NCI-H146 (cell line): ENCODE measurements around the gene SLC12A3.
"Not testable (repeated sequence)": the region's sequence is repeated elsewhere in the genome, so short reads cannot be mapped to it uniquely, and the experiment has no call there.

Experiments
- DNase-seq: peaks from one replicate; lab custom pipeline; 2025; lab: John Stamatoyannopoulos, UW

Gene SLC12A3

GRCh38 chr16:56870276-56870888 is 5.4 kb downstream of the SLC12A3 start:
- DNase-seq = no peak

GRCh38 chr16:56871172-56871593 is 6.2 kb downstream of the SLC12A3 start:
- DNase-seq = no peak

- no peak for DNase-seq
Observed at GRCh38 chr16:56872863-56873391, 7.9 kb downstream of the SLC12A3 start.

GRCh38 chr16:56874800-56875199 is 9.8 kb downstream of the SLC12A3 start:
- DNase-seq = no peak

DNA sequence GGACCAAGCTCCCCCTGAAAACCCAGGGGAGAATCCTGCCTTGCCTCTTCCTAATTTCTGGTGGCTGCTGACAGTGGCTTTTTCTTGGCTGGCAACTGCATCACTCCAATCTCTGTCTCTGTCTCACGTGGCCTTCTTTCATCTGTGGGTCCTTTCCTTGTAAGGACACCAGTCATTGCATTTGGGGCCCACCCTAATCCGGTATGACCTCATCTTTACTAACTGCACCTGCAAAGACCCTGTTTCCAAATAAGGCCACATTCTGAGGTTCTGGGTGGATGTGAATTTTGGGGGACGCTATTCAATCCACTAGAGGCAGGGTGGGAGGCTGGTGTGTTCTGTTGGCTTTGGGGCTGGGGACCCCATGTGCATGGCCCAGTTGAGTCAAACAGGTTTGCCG is 11.0 kb downstream of the SLC12A3 start:
- DNase-seq = no peak

DNA sequence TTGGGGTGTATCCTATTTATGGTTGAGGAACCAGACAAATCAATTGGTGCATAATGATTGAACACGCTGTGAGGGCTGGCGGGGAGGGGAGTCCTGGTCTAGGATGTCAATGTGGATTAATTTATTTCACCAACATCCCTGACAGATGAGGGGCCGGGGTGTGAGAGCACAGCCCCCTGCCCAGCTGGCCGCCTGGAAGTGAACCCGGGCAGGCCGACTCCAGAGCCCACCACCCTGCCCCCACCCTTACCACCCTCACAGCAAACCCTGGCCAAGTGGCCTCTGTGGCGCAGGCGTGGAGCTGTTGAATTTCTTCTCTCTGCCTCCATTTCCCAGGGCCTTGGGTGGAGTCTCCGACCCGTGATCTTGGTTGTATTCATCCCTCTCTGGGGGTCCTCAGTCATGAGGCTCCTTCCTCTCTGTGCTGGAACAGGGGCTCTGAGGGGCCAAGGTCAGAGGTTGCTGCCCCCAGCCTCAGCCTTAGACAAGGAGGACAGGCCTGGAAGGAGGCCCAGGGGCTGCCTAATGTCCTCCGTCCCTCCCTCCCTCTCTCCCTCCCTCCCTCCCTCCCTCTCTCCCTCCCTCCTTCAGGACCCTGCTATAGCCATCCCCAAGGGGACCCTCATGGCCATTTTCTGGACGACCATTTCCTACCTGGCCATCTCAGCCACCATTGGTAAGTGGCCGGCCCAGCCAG is 12.6 kb downstream of the SLC12A3 start:
- DNase-seq = no peak

DNA sequence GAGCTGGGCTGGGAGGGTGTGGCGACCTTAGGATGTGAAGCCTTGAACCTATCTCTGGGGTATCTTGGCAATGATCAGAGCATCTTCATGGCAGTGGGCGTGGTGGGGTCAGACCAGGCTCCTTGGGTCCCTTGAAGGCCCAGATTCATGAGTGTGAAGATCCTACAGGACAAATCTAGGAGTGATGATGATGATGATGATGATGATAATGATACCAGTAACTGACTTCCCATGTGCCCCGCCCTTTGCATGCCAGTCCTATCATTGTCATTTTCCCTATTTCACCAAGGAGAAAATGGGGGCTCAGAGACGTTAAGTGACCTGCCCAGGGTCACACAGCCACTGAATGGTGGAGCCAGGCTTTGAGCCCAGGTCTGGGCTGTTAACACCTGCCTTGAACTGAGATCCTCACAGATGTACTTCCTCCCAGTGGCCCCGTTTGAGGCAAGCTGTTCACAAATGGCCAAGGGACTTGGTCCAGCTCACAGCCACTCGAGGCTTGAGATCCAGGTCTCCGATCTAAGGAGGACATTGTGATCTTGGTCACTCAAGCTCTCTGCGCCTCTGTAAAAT is 13.4 kb downstream of the SLC12A3 start:
- DNase-seq = no peak

- no peak for DNase-seq
Observed at GRCh38 chr16:56879276-56879675, 14.3 kb downstream of the SLC12A3 start.

DNA sequence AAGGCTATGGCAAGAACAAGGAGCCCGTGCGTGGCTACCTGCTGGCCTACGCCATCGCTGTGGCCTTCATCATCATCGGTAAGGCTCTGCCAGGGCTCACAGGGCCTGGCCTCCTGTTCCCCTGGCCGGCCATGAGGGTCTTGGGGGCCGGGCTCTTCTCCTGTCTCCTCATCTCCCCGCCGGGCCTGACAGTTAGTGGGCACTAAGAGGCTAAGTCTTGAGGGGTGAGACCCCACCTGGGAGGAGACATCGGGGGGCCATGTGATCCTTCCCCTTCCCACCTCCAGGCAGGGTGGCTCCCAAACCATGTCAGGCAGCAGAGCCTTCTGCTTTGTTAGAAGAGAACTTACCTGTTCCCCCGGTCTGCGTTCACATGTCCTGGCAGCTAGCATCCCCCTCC is 15.2 kb downstream of the SLC12A3 start:
- no peak for DNase-seq

- no peak for DNase-seq
Observed at GRCh38 chr16:56880685-56881084, 15.7 kb downstream of the SLC12A3 start.

GRCh38 chr16:56882077-56882800 is 17.2 kb downstream of the SLC12A3 start:
- no peak for DNase-seq

DNA sequence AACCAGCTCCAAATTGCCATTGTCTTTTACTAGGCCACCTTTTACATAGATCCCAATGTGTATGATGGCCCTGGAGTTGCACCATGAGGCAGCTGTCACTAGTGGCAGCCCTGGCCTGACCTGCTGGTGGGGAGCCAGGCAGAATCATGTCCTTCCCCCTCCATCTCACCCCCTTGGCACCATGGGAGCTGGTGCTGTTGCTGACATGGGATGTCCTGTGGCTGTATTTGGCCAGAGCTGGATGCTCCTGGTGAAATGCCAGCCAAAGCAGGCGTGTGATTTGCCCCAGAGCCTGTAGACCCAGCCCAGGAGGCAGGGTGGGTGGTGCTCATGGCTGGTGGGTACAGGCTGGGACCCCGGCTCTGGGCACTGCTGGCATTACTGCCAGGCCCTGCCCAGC is 18.6 kb downstream of the SLC12A3 start:
- DNase-seq = no peak

DNA sequence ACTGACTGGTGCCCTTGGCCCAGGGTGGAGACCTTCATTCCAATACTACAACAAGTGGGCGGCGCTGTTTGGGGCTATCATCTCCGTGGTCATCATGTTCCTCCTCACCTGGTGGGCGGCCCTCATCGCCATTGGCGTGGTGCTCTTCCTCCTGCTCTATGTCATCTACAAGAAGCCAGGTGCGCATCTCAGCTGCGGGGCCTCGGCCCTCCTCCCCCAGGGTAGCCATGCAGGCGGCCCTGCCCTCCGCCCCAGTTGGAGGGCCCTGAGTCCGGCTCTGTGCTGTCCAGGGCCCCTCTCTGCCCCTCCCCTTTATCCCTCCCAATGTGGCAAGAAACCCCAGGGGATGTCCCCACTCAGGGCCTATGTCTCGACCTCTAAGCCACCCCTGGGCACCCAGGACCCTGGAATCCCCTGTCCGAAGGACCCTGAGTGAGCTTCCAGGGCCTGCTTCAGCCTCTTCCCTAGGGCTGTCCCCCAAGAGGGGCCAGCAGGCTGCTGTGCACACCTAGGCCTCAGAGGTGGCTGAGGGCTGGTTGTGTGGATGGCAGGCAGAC is 19.1 kb downstream of the SLC12A3 start:
- DNase-seq = no peak

GRCh38 chr16:56884929-56885328 is 19.9 kb downstream of the SLC12A3 start:
- not testable (repeated sequence) for DNase-seq

- DNase-seq = no peak
Observed at GRCh38 chr16:56885446-56886162, 20.6 kb downstream of the SLC12A3 start.

DNA sequence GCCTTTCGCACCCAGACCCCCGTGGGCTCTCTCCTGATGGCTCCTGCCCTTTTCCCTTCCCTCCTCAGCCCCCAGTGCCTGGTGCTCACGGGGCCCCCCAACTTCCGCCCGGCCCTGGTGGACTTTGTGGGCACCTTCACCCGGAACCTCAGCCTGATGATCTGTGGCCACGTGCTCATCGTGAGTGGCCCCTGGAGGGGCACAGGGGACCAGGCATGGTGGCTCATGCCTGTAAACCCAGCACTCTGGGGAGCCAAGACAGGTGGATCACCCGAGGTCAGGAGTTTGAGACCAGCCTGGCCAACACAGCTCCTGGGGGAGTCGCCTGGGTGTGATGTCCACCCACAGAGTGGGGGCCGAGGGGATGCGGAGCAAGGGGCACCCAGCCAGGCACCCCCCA is 21.3 kb downstream of the SLC12A3 start:
- no peak for DNase-seq

DNA sequence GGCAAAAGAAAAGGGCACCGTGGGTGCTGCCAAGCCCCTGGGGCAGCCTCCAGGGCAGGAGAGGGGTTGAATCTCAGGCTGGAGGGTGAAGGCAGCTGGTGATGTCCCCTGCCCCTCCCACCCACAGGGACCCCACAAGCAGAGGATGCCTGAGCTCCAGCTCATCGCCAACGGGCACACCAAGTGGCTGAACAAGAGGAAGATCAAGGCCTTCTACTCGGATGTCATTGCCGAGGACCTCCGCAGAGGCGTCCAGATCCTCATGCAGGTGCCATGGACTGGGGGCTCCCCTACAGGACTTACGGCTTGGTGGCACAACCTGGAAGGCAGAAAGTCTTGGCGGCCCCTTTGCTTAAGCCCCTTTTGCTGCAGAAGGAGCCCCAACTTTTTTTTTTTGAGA is 21.8 kb downstream of the SLC12A3 start:
- DNase-seq = no peak

DNA sequence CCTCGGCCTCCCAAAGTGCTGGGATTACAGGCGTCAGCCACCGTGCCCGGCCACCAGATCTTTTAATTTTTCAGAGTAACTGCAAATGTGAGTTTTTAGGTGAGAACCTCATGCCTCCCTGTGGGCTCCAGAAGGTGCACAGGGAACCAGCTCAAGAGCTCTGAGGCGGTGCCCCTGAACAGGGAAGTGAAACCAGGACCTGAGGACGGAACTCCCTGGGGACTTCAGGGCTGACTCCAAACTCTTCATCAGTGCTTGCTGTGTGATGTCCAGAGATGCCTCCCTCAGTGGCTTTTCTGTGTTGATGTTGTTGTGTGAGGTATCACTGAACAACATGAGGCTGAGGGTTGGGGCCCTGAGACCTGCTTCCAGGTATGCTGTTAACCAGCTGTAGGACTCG is 23.8 kb downstream of the SLC12A3 start:
- DNase-seq = no peak

DNA sequence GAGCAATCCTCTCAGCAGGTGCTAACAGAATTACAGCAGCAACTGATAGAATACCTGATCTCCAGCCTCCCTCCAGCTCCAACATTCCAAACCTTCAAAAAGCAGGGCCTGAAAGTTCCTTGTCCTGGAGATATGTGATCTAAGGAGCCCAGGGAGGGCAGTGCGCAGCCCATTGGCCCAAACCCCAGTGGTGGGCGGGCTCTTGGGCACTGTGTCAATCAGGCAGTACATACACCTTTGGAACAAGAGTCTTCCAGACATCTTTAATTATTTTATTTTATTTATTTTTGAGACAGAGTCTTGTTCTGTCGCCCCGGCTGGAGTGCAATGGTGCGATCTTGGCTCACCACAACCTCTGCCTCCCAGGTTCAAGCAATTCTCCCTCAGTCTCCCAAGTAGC is 24.2 kb downstream of the SLC12A3 start:
- no peak for DNase-seq

- no peak for DNase-seq
Observed at GRCh38 chr16:56891685-56892084, 26.7 kb downstream of the SLC12A3 start.

DNA sequence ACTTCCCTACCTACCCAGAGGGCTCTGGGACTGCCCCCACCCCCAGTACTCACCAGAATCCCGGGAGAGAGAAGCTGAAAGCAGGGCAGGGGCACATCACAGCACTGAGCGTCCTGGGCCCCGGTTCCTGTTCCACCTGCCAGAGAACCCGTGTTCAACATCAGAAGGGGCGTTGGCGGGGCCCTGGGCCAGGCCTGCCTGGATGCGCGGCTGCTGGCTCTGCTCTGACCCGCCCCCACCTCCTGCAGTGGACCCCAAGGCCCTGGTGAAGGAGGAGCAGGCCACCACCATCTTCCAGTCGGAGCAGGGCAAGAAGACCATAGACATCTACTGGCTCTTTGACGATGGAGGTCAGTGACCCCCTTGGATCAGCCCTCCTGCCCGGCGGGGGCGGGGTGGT is 27.7 kb downstream of the SLC12A3 start:
- DNase-seq = no peak
